ENCODE data around the gene CABLES1. TPM values are rescaled to one million over a fixed set of nuclear protein-coding genes. Genes with fewer than 3 reads are reported as not detected.
A peak's percentile ranks its signal among the peaks of the same experiment; 100 is the strongest.
"Not testable (repeated sequence)": the region's sequence is repeated elsewhere in the genome, so short reads cannot be mapped to it uniquely, and the experiment has no call there.

The CABLES1 gene
- polyA plus RNA-seq, 2 of the 4 experiments (the other 2 are of a cell fraction), result 4.5 to 8.6 TPM

DNA sequence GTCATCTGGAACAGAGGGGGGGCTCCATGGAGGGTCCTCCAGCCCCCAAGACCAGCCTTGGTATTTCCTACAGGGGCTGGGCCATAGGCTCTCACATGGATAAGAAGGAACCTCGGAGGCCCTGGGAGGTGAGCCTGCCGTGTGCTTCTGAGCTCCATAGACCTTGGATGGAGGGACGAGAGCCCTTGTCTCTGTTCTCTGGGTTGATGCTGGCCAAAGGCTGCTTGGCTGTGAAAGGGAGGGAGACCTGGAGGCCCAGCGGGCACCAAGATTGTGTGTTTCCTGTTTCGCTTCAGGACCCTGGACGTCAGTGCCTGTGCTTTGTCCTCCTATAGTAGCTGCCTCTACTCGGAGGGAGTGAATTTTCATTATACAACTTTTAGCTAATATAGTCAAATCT is 20.8 kb downstream of the CABLES1 start (continued):
- no peak for TF ChIP-seq JUNB (IDR thresholded peaks at IDR 0.05)
- TF ChIP-seq, protein P1, sequence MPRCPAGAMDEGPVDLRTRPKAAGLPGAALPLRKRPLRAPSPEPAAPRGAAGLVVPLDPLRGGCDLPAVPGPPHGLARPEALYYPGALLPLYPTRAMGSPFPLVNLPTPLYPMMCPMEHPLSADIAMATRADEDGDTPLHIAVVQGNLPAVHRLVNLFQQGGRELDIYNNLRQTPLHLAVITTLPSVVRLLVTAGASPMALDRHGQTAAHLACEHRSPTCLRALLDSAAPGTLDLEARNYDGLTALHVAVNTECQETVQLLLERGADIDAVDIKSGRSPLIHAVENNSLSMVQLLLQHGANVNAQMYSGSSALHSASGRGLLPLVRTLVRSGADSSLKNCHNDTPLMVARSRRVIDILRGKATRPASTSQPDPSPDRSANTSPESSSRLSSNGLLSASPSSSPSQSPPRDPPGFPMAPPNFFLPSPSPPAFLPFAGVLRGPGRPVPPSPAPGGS (IDR thresholded peaks at IDR 0.05), result no peak
- no peak for TF ChIP-seq RAD21 (conservative IDR thresholded peaks at IDR 0.05 in 1 of 2, IDR thresholded peaks at IDR 0.05 in 1 of 2)

DNA sequence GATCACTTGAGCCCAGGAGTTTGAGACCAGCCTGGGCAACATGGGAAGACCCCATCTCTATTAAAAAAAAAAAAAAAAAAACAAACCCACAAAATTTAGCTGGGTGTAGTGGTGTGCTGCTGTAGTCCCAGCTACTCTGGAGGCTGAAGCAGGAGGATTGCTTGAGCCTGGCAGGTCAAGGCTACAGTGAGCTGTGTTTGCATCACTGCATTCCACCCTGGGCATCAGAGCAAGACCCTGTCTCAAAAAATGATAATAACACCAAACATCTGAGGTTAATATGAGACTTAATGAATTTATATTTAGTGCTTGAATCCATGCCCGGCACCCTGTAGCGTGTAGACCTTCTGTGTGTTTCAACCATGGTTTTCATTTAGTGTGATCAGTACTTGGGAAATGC is 22.8 kb downstream of the CABLES1 start:
- 92% methylated on average over 2 of the region's 2 CpGs for WGBS (ENCODE audit: missing lambda C conversion rate)
- H3K27ac ChIP-seq, result no peak overlapping the region
- POLR2A ChIA-PET, result no interaction called here
- no peak for TF ChIP-seq PHF8 (IDR thresholded peaks at IDR 0.05; ENCODE audit: borderline replicate concordance, low read depth)
- TF ChIP-seq ZC3H11A (IDR thresholded peaks at IDR 0.05), result no peak
- no peak for TF ChIP-seq CHD2 (IDR thresholded peaks at IDR 0.05; ENCODE audit: low read length, partially characterized antibody)
- TF ChIP-seq HDAC2 (IDR thresholded peaks at IDR 0.05), result no peak
- FAIRE-seq (no peak), ATAC-seq (no peak), DNase-seq (ENCODE audit: low read depth in 1 of 2, low spot score in 1 of 2) (no peak)
- peaks cover 30% of the 10 kb centered on the region for H3K4me1 ChIP-seq
- no peak overlapping the region for H3K4me2 ChIP-seq
- no peaks in the 10 kb centered on the region for H3K9me3 ChIP-seq
- CTCF ChIA-PET, result no interaction called here
- H3K4me3 ChIP-seq, result no peak overlapping the region

DNA sequence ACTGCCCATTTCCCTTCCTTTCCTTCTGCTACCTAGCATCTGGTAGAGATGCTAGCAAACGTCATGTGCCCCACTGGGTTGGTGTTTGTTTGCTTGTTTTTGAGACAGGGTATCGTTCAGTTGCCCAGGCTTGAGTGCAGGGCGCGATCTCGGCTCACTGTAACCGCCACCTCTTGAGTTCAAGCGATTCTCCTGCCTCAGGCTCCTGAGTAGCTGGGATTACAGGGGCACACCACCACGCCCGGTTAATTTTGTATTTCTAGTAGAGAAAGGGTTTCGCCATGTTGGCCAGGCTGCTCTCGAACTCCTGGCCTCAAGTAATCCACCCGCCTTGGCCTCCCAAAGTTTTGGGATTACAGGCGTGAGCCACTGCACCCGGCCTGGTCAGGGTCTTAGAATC is 23.6 kb downstream of the CABLES1 start:
- peak overlapping the region; percentile 51 for H3K4me2 ChIP-seq
- peaks cover 30% of the 10 kb centered on the region for H3K4me1 ChIP-seq
- POLR2A ChIA-PET; FAIRE-seq; H3K9me3 ChIP-seq; ATAC-seq; DNase-seq (ENCODE audit: low read depth in 1 of 2, low spot score in 1 of 2); H3K4me3 ChIP-seq: not testable (repeated sequence)
- CTCF ChIA-PET, result interaction anchor here (1.1 kb wide), 1 partner anchor 27 kb away, joined by 3 read pairs; no protein-coding TSS in a partner anchor
- WGBS (ENCODE audit: missing lambda C conversion rate), result 89% methylated on average over 14 of the region's 14 CpGs
- H3K27ac ChIP-seq, result peak overlapping the region in 1 of 2 experiments; percentile 63; a peak in 3 of 6 replicates

DNA sequence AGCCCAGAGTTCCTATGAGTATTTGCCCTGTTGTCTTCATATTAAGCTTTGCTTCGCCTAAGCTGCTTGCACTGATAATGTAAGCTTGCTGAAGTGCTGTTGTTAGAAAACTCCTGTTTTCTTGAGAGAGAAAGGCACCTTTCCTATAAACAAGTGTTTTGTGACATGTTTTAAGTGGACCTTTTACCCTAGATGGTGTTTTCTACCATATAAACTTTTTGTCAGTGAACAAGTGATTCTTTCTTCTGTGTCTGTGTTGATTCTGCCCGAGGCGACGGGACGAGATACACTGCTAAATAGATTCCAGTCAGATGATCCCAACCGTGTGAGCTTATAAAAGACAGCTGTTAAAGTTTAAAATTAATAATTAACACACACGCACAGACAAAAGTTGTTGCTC is 24.1 kb downstream of the CABLES1 start:
- H3K4me3 ChIP-seq, result no peak overlapping the region
- peak overlapping the region in 1 of 2 experiments; percentile 63; a peak in 3 of 6 replicates for H3K27ac ChIP-seq
- ChIA-PET CTCF (interaction anchor here (1.1 kb wide), 1 partner anchor 28 kb away, joined by 3 read pairs; no protein-coding TSS in a partner anchor), POLR2A (no interaction called here)
- peaks cover 30% of the 10 kb centered on the region for H3K4me1 ChIP-seq
- WGBS (ENCODE audit: missing lambda C conversion rate), result 26% methylated on average over 7 of the region's 7 CpGs
- no peak for TF ChIP-seq ZNF302 (CRISPR knock-in tag; IDR thresholded peaks at IDR 0.05)
- no peak for TF ChIP-seq HDAC2 (IDR thresholded peaks at IDR 0.05)
- TF ChIP-seq NPAS2 (CRISPR knock-in tag; IDR thresholded peaks at IDR 0.05; ENCODE audit: borderline replicate concordance), result no peak
- TF ChIP-seq, protein P1 (IDR thresholded peaks at IDR 0.05), result no peak
- FAIRE-seq (no peak), ATAC-seq (no peak), DNase-seq (ENCODE audit: low read depth in 1 of 2, low spot score in 1 of 2) (peak in 1 of 2 experiments; percentile 21)
- H3K9me3 ChIP-seq, result no peaks in the 10 kb centered on the region
- H3K4me2 ChIP-seq, result peak overlapping the region; percentile 51

DNA sequence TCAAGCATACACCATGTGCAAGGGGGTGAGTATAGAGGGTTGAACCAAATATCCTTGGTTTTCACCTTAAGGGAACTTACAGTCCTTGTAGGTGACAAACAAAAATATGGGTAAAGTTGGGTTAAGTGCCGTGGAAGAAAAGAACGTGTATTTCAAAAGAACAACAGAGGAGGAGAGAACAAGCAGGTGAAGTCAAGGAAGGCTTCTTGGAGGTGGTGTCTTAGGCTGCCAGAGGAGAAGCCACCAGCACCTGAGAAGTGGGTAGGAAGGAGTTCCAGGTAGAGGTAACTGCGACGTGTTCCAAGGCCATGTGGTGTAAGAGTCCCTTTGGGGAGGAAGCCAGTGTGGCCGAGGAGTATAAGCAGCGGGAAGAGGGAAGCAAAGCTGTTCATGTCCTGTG is 27.2 kb downstream of the CABLES1 start:
- ATAC-seq (no peak), FAIRE-seq (no peak), DNase-seq (ENCODE audit: low read depth in 1 of 2, low spot score in 1 of 2) (no peak)
- Histone ChIP-seq H3K9me3 (no peaks in the 10 kb centered on the region), H3K27ac (no peak overlapping the region), H3K4me2 (no peak overlapping the region), H3K4me3 (no peak overlapping the region), H3K4me1 (peaks cover 14% of the 10 kb centered on the region; the same call in 2 of the 3 replicates)
- CTCF ChIA-PET, result interaction anchor here (0.5 kb wide), 1 partner anchor 62 kb away, joined by 3 read pairs; no protein-coding TSS in a partner anchor
- POLR2A ChIA-PET, result no interaction called here
- WGBS (ENCODE audit: missing lambda C conversion rate), result 88% methylated on average over 6 of the region's 6 CpGs
- peak; percentile 17 for TF ChIP-seq ZFP36 (IDR thresholded peaks at IDR 0.05; ENCODE audit: borderline replicate concordance, partially characterized antibody)
- TF ChIP-seq RFX5 (IDR thresholded peaks at IDR 0.05), result no peak
- no peak for TF ChIP-seq MYC (IDR thresholded peaks at IDR 0.05; ENCODE audit: borderline replicate concordance, low read length)
